ENCODE data around the gene GCA.
A peak's percentile ranks its signal among the peaks of the same experiment; 100 is the strongest.

GRCh38 chr2:162318328-162319180 is 25.4 kb upstream of the GCA start, which contains the start of gene IFIH1:
- TF ChIP-seq POLR2AphosphoS5 (IDR thresholded peaks at IDR 0.05; ENCODE audit: insufficient read depth in 1 of 2, low read depth in 1 of 2) = peak in 1 of 2 donors; percentile 76
- peak in 1 of 3 experiments; percentile 34 for TF ChIP-seq CTCF (IDR thresholded peaks at IDR 0.05)

Data from vagina (tissue), 2 donors.